K562 (cell line): Measurements from ENCODE around the gene CES1. TPM values are rescaled to one million over a fixed set of nuclear protein-coding genes. Genes with fewer than 3 reads are reported as not detected.

Experiments used
- MEIS2 ChIP-seq: fragments of 450-650 bp; IDR thresholded peaks from 2 replicates; pipeline ENCODE4 v1.6.1; 2014; ENCODE audit warnings: mild to moderate bottlenecking; ENCODE audit not compliant: partially characterized antibody
- REST ChIP-seq, 2 experiments: fragments of 450-650 bp; formaldehyde crosslinking in 1 of 2; IDR thresholded peaks; 2 replicates each; pipeline versions ENCODE4 v1.4.0 to v1.6.1; 2014 to 2020; ENCODE audit warnings: mild to moderate bottlenecking in 2 of 2, borderline replicate concordance in 1 of 2, low read depth in 1 of 2
- TCF3 ChIP-seq: sonication (generic); formaldehyde crosslinking; IDR thresholded peaks from 2 replicates; pipeline ENCODE4 v1.4.0; 2020; ENCODE audit warnings: mild to moderate bottlenecking, missing genetic modification reagents
- ZNF830 ChIP-seq: fragments of 250-450 bp; sonication (Bioruptor Pico); IDR thresholded peaks from 2 replicates; pipeline ENCODE4 v1.5.0; 2021; ENCODE audit warnings: mild to moderate bottlenecking
- polyA plus RNA-seq, 8 experiments: library from polyadenylated mRNA; depleted of rRNA in 4 of 8; stranded (reverse) in 5 of 8; unstranded in 3 of 8; fragments of >200 nt; fragmentation: Nextera tagmentation in 2 of 8; fragmentation: Illumina TruSeq in 1 of 8; extraction: Ambion mirVana in 2 of 8; extraction: Trizol in 1 of 8; gene quantifications; 2 replicates each; pipeline versions ENCODE4 v1.2.1 to v1.2.3, GENCODE V29; 2011 to 2014; ENCODE audit warnings: inconsistent platforms in 1 of 8, missing spikeins in 1 of 8
- total RNA-seq, 7 experiments: library from RNA; depleted of rRNA in 6 of 7; stranded (reverse); fragments of >200 nt in 6 of 7; fragmentation: Illumina TruSeq in 2 of 7; extraction: Trizol in 2 of 7; gene quantifications; 2 replicates each; pipeline versions ENCODE4 v1.2.1 to v1.2.3, GENCODE V29; 2011 to 2021; ENCODE audit warnings: low replicate concordance in 1 of 7

The CES1 gene
- total and polyA plus RNA-seq, 9 of the 15 experiments (the other 6 are each of a cell fraction or from before 2014, with no cell fraction given) = 0.10 to 1.2 (median 0.16) TPM; not detected in 3

- TF ChIP-seq MEIS2 (no peak), TCF3 (CRISPR knock-in tag) (no peak), ZNF830 (CRISPR knock-in tag) (no peak), REST (IDR thresholded peaks at IDR 0.05; ENCODE audit: borderline replicate concordance) (no peak), REST (CRISPR knock-in tag; IDR thresholded peaks at IDR 0.05; ENCODE audit: low read depth) (no peak)
Measured at GRCh38 chr16:55754056-55754455, 78.8 kb downstream of the CES1 start (continued).
